GM12891 (cell line): ENCODE measurements around the gene C1QBP.
A peak's percentile ranks its signal among the peaks of the same experiment; 100 is the strongest.

Experiments used
- POLR2A ChIP-seq: IDR thresholded peaks from 2 replicates; pipeline ENCODE4 v1.6.1; 2011; ENCODE audit warnings: low read depth, low read length, control low read depth
- TAF1 ChIP-seq: IDR thresholded peaks from 2 replicates; pipeline ENCODE4 v1.6.1; 2011; ENCODE audit warnings: low read depth, low read length, control low read depth

DNA sequence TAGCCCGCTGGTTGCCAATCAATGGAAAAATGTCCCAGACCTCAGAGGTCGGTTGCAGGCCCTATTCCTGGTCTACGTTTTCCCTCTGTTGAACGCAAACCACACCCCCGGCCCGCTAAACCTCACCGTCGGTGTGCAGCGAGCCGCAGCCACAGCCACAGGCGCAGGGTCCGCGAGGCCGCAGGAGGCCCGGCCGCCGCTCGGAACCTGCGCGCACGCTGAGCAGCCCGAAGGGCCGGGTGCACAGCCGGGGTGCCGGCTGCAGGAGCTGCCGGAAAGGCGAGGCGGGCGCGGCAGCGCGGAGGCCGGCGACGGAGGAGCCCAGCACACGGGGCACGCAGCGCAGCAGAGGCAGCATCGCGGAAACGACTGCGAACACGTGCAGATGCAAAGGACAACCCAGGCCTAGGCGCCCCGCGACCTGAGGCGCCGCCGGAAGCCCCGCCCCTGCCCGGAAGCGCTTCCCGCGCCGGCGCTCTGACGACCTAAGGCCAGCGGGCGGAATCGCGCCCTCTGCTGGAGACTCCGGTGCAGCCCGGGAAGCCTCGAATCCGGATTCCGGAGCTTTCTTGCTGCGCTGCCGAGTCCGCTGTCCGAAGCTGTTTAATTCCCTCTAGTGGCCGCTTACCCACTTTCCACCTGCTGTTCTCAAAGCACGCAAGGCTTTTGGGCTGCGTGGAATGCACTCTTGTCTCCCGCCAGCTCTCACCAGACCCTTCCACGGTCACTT lies at the start of gene C1QBP:
- TF ChIP-seq TAF1, result peak; percentile 65; the same call in 1 of the 2 replicates
- TF ChIP-seq POLR2A, result peak; percentile 85
